H1 (cell line): ENCODE results near the gene GTF2IRD1. TPM values are rescaled to one million over a fixed set of nuclear protein-coding genes. Genes with fewer than 3 reads are reported as not detected.

Experiments used
- BACH1 ChIP-seq: IDR thresholded peaks from 2 replicates; pipeline ENCODE4 v1.6.1; 2012; ENCODE audit warnings: low read length, improper control_type of control experiment
- POLR2A ChIP-seq, 2 experiments: IDR thresholded peaks; 1 replicate in 1 of 2; 2 replicates in 1 of 2; pipeline ENCODE4 v1.6.1; 2011; ENCODE audit warnings: low read depth in 2 of 2, low read length in 2 of 2, mild to moderate bottlenecking in 2 of 2; ENCODE audit errors: control extremely low read depth in 1 of 2
- SIX5 ChIP-seq: IDR thresholded peaks from 2 replicates; pipeline ENCODE4 v1.6.1; 2011; ENCODE audit warnings: mild to moderate bottlenecking, low read depth, low read length
- TBP ChIP-seq: IDR thresholded peaks from 2 replicates; pipeline ENCODE4 v1.6.1; 2011; ENCODE audit warnings: low read depth, low read length, improper control_type of control experiment
- polyA plus RNA-seq, 7 experiments: library from polyadenylated mRNA; depleted of rRNA in 3 of 7; stranded (reverse) in 5 of 7; unstranded in 2 of 7; fragments of >200 nt in 5 of 7; fragments of 200-250 nt in 2 of 7; gene quantifications; 1 replicate in 5 of 7; 2 replicates in 1 of 7; 4 replicates in 1 of 7; pipeline versions ENCODE4 v1.2.1 to v1.2.3, GENCODE V29; 2011 to 2013; ENCODE audit warnings: missing spikeins in 2 of 7, mixed read lengths in 2 of 7
- total RNA-seq: library from RNA; stranded (reverse); fragmentation: NEBNext Ultra II Directional; extraction: Animal tissue kit (Norgen Biotek cat#: 25700); gene quantifications from 2 replicates; pipeline ENCODE4 v1.2.1, GENCODE V29; 2021

GTF2IRD1 gene
- total and polyA plus RNA-seq, 2 of the 8 experiments (the other 6 are each of a cell fraction or from before 2014, with no cell fraction given), result 27.4 to 45.4 TPM

GRCh38 chr7:74455291-74455804, 1.6 kb downstream of the GTF2IRD1 start (continued):
- no peak for TF ChIP-seq SIX5
- TF ChIP-seq TBP, result no peak
- no peak for TF ChIP-seq POLR2A (IDR thresholded peaks at IDR 0.05; ENCODE audit: control extremely low read depth in 1 of 2, low read depth in 2 of 2, low read length in 2 of 2)
- no peak for TF ChIP-seq BACH1
